Measurements from ENCODE around the gene SHOC1.
"Not testable (repeated sequence)": the region's sequence is repeated elsewhere in the genome, so short reads cannot be mapped to it uniquely, and the experiment has no call there.

The SHOC1 gene

DNA sequence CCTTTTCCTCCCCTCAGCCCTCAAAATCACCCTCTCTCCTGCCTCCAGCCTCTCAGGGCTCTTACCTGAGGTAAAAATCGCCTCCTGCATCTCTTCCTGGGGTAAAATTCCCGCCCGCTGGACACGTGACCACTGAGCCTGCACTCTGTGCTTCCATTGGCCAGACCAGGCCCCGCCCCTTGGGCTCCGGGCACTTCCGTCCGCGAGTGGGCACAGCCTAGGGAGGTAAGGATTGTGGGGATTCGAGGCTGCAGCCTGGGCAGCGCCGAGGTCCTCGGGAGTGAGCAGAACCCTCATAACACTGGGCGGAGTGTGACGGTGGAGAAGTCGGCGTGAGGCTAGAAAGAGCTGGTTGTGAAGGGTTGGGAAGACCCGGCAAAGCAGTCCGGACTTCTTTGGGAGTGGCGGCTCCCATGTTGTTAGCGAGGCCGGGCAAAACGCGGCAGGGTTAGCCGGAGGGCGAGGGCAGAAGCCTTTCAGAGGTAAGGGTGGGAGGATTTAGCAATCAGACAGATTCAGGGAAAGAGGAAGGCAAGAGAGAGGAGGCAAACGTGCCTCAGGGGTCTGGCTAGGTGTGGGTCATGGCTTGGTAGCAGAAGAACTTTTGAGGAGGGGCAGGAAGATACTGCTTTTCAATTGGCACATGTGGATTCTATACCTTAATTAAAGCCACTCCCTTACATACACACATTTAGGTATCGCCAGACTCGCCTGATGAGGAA lies at the start of gene SHOC1:
TSS of gene SHOC1 (minus strand) at position 103 of the 722 bp plus-strand sequence. CDS start 3,519 bp downstream, outside the sequence.
- DNase-seq, result no peak

DNA sequence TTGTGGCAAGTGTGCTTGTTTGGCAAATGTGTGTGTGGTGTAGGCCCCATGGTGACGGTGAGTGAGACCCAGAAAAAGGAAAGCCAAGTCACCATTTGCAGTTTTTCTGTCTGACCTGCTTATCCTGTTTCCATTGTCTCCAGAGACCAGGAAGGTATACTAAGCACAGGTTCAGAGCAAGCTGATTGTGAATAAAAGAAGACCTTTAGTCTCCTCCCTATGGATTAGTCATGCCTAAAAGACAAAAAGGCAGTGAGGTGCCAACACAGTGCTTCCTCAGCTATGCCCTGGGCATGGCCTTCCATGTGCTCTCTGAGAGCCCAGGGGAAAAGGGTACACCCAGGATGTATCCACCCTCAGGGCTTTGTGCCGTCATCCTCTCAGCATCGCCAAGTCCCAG lies 49.2 kb upstream of the SHOC1 start:
- DNase-seq, result no peak

DNA sequence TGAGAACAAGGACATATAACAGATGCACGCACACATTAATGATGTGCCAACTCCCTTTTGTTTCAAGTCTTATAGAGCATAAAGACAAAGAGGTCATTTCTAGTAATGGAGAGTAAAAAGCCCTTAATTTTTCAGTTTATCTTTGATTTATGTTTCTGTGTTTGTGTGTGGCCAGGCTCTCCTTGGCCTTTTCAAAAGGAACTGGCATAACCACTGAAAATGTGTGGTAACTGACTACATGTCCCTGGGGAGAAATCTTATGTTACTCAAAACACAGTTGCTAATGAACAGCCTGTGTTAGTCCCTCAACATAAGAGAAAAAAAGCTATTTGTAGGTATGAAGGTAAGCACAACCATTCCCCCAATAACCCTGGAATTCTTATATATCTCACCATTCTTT lies 47.6 kb upstream of the SHOC1 start:
- DNase-seq, result no peak

DNA sequence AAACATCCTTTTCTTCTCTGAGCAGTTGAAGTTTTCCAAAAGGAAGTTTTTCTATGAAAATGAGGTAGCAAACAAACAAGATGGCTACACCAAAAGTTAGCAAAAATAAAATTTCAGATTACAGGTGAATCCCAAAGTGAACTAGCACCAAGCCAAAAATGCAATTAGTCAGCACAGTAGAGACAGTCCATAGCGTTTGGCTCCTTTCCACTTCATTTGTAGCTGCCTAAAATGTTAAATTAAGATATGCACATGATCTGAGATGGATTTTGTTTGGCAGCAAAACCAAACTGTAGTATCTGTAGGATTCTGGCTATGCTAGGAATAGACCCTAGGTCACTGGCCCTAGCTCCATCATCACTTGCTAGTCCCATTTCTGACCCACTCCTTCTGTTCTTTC lies 45.7 kb upstream of the SHOC1 start:
- DNase-seq, result no peak

DNA sequence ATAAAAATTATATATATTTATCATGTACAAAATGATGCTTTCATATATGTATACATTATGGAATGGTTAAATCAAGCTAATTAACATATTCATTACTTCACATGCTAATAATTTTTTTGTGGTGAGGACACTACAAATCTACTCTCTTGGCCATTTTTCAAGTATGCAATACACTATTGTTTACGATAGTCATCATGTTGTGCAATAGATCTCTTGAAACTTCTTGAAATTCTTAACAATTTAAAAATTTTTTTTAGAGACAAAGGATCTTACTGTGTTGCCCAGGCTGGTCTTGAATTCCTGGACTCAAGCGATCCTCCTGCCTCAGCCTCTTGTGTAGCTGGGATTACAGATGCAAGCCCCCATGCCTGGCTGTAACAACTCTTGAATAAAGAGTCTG lies 45.2 kb upstream of the SHOC1 start:
- DNase-seq, result no peak

DNA sequence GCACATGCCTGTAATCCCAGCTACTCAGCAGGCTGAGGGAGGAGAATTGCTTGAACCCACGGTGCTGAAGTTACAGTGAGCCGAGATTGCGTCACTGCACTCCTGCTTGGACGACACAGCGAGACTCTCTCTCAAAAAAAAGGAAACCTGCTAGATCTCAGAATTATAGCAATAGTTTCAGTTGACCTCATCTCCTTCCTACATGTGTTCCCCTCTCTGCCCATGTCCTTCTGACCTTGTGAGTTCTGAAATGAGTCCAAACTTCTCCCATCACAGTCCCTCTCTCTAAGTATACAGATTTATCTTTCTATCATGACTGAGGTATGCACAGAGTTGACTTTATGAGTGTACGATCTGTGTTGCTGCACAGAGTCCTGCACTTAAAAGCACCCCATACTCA lies 44.6 kb upstream of the SHOC1 start:
- DNase-seq, result no peak

DNA sequence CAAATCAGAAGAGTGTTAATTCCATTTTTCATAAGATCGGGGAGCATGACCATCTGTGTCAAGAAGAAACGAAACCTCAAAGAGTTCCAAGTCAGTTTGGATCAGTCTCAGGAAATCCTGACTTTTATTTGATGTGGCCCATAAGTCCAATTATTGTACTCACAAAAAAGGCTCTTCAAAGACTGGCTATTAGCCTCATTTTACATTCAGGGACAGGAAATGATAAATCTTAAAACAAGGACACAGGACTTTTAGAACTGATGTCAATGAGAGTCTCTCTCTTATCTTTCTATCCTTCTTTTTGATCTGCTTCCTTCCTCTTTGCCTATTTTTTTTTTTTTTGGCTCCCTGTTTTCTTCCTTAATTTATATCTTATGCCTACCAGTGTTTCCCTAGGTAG lies 43.7 kb upstream of the SHOC1 start:
- DNase-seq, result no peak

DNA sequence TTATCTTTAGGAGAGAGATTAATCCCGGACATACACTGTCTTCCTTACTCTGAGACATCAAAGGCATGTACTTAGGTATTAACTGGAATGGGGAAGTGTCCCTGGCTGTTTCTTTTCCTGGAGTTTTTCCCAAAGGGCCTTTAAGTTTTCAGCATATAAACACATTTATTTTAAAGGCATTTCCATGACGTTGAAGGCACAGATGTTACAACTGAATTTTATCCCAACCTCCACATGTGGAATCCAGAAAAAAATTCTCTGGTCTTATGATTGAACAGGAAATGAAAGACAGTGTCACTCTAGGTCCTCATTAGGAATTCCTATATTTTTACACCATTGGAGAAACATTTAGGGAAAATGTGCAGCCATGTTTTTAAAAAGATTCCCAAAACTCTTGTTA lies 41.6 kb upstream of the SHOC1 start:
- no peak for DNase-seq

DNA sequence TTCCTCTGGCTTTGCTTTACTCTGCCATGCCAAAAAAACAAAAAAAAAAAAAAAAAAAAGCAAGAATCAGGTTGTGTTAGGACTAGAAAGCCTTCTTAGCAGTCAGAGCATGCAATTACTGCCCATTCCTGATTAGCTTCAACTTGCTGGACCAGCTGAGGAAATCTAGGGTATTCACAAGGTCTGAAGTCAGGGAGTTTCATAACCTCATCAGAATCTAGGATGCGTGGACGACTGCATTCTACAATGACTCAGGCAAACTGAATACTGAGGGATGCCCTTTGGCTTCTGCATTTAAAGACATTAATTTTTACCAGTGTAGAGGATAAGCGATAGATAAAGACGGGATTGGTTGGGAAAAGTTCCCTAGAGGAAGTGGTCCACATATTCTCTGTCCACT lies 39.2 kb upstream of the SHOC1 start:
- no peak for DNase-seq

DNA sequence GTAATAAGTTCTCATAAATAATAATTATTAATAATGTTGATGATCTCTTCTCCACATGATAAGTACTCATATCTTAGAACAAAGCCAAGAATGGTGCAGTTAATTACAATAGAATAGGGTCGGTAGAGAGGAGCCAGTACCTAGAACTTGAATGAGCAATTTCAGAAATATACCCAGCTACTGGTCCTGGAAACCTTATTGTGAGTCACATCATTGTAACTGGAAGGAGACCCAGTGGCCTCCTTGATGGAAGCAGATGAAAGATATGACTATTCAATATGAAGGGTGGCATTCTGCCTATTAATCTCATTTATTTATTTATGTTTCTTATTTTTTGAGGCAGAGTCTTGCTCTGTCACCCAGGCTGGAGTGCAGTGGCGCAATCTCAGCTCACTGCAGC lies 37.7 kb upstream of the SHOC1 start:
- no peak for DNase-seq

DNA sequence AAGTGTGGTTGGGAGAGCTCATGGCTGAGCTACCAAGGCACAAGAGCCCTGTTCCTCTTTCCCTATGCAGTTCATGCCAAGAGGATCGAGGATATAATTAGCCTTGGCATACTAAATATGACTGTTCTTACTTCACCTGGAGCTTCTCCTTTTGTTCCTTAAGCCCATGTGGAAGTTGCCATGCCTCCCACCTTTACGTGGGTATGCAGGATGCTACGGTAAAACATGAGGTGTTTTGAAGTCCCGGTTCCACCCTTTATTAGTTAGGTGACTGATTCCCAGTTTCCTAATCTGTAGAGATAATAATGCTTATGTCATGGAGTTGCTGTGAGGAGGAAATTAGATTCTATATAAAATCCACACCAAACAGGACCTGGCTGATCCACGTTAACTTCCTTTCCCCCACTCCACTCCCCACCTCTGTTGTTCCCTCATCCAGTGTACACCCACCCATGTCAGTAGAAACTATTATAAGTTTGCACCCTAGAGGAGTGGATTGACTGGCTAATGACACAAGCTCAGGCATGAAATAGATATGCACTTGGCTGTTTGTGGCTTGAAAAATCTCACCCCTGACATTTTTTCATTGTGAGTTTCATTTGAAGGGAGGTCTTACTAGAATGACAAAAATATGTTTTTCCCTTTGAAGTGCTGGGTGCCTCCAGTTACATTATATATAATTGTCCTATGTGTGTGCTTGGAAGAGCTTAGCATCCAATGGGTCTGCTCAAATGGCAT lies 36.8 kb upstream of the SHOC1 start:
- no peak for DNase-seq

DNA sequence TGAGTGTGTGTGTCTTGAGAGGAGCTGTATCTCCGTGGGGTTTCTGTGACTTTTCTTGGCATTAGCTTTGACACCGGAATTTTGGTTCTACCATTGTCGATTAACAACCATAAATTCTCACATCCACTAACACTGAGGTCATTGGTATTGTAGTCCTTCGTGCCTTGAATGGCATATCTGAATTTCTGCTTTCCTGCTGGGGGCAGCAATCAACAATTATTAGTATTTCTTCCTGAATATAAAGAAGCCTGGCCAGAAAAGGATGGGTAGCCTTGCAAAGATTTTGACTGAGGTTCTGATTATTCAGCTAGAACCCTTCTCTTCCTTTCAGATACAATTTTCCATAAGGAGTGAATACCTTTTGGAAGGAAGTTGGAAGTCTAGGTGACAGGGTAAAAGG lies 33.5 kb upstream of the SHOC1 start:
- DNase-seq, result no peak

DNA sequence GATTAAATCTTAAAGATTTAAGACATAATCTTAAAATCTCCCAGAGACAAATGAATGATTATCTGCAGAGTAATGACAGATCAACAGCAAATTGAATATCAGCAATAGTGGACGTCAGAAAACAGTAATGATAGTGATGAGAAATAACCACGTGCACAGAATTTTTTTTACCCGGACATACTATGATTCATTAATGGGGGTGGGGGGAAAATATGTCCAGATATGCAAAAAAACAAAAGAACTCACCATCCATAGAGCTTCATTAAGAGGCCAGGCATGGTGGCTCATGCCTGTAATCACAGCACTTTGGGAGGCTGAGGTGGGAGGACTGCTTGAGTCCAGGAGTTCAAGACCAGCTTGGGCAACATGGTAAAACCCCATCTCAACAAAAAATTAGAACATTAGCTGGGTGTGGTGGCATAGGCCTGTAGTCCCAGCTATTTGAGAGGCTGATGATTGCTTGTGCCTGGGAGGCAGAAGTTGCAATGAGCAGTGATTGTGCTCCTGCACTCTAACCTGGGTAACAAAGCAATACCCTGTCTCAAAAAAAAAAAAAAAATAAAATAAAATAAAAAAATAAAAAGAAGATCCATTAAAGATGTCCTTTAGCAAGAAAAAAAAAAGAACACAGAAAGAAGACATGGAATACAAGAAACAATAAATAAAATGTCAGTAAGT lies 30.9 kb upstream of the SHOC1 start:
- no peak for DNase-seq

DNA sequence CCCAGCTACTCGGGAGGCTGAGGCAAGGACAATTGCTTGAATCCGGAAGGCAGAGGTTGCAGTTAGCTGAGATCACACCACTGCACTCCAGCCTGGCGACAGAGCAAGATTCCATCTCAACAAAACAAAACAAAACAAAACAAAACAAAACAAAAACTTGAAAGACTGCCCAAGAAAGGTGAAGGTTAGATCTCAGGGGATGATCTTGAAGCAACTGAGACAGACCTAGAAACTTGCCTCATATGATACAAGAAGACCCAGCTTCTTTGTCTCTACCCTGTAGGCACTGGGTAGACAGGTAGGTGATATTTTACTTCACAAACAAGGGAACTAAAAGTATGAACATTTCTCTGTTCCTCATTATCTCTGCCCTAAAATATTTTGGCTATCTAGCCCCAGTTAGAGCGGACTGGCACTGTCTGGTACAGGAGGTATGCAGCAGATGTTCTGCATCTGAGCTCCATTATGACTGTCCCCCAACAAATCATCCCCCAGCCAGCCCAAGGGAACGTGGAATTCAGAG lies 26.3 kb upstream of the SHOC1 start:
- no peak for DNase-seq

DNA sequence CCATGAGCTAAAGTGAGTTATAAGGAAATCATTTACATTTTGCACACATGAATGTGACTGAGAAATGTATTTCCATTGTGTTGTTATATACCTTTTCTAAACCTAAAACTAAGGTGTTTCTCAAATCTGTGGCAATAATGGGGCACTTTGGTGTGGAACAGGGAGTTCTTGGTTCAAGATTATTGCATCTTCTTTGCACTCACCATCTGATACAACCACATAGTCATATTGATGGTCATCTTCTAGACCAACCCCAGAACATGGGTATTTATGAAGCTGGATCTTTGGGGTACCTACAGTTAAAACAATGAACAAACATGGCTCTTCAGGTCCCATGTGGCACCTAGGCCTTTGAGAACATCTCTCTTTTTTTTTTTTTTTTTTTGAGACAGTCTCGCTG lies 24.6 kb upstream of the SHOC1 start:
- DNase-seq, result no peak

DNA sequence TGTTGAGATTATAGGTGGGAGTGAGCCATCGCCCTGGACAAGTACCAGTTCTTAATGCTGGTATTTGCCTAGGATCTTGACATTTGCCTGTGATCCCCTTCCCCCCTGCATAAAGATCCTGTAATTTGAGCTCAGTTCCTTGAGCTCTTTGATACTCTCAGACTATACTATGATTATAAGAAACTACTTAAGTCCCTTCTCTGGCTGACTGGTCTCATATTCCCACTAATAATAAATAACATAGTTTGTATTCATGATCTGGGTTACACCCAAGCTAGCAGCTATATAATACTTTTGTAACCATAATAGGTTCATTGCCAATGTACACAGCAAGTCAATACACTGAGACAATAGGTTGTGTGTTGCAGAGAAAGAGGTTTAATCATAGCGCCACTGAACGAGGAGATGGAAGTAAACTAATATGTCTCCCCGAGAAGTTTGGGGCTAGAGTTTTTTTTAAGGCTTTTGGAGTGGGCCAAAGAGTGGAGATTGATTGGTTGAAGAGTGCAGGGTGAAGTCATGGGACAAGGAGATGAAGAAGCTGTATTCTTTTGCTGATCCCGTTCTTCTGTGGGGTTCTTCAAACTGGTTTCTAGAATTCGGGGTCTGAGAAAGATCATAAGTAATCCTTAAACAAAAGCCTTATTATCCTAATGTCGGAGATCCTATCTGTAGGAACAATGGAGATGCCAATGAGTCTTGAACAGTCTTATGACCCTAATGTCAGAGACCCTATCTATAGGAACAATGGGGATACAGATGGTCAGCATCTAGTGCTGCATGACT lies 20.7 kb upstream of the SHOC1 start:
- no peak for DNase-seq

DNA sequence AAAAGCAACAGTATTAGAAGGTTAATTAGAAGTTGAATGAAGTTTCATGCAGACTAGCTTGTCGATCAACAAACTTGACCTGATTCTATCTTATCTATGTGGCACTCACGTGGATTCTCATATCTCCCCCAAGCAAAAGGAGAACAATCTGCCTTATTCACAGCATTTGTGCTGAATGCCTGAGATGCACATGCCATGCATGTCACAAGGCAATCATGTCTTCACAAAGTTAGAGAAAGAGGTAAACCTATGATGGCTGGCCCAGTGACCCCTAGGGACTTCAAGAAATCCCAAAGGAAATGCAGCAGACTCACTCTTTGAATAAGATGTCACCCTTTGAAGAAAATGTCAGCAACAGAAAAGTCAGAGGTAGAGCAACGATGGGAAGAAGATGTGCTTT lies 17.6 kb upstream of the SHOC1 start:
- no peak for DNase-seq

DNA sequence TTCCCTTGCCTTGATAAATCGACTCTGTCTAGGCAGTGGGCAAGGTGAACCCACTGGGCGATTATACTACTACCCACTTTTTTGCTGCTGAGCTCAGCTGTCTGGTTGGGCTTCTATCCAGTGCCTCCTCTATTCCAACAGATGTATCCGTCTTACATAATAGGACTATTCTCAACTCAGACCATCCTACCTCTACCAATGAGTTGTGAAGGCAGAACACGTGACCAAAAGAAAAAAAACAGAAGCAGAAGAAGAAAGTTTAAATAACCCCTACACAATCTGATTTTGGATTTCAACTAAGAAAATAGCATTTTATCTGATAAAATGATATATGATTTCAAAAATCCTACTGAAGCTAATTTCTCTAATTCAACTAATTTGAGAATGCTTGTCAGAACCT lies 16.2 kb upstream of the SHOC1 start:
- DNase-seq, result no peak

DNA sequence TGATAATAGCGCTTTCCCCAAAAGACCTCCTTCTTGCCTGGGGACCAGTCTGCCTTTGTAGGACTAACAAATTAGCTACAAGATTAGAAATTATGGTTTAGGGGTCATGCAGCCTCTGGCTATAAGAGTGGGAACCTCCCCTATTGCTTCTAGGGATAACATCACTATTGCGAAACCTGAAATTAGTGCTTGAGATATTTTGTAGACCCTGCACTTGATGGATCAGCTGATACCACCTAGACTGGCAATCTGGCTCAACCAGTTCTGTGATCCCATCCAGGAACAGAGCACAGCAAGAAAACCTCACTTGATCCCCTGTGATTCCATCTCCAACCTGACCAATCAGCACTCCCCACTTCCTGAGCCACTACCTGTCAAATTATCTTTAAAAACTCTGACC lies 15.7 kb upstream of the SHOC1 start:
- not testable (repeated sequence) for DNase-seq

DNA sequence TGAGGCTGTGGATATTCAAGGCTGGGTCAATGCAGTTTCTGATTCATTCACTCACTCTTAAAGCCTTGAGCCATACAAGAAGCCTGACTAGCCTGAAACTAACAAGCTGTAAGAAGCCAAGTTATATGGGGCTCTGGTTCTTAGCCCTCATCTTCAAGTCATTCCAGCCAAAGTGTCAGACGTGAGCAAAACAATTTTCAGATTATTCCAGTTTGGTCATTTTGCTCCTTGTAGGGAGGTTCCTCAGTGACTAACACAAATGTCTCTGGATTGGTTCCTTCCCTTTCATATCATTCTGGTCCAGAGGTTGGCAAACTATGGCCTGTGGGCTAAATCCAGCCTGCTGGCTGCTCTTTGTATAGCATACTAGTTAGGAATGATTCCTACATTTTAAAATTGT lies 12.5 kb upstream of the SHOC1 start:
- no peak for DNase-seq

DNA sequence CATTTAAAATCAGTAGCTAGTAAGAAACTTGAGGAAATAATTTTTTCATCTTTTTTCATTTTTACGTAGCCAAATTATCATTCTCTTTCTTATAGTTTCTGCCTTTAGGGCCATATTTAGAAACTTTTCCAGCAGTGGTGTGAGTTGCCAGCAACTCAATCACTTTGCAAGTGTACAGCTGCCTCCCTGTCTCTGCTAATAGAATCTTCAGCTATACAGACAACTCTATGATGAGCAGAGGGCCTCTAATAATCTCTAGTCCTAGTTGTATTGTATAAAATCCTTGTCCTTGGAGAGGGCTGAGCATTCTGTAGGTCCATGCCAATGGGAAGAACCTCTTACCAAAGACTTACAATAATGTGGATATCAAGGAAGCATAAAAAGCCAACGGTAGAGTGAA lies 11.5 kb upstream of the SHOC1 start:
- DNase-seq, result no peak

DNA sequence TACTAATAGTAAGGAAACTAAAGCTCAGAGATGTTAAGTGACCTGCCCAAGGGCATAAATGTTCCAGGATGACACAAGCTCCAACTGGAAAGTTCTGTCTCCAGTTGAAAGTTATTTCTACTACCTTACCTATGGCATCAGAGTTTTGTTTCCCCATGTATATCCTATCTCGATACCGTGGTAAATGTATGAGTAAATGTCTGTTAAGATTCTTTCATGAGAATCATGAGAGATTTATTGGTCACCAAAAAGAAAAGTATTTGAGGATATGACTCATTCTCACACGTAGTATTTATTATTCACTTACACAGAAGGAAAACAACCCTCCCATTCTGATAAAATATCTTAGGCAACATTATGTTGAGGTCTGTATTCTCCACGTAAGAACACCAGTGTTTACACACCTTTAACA lies 11.1 kb upstream of the SHOC1 start:
- no peak for DNase-seq

DNA sequence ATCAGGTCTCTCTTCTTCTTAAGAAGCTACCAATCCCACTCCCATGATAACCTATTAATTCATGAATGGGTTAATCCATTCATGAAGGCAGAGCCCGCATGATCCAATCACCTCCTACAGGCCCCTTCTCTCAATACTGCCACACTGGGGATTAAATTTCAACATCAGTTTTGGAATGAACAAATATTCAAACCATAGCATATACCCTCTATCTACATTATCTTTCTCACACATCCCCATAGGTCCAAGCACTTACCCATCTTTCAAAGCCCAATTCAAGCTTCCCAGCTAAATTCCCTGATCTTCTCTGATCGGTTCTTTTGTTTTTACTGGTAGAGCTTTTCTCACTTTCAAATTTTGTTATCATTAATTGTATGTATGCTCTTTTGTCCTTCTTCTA lies 10.5 kb upstream of the SHOC1 start:
- DNase-seq, result no peak

Measured in amniotic stem cell (primary cell).